Thyroid gland (tissue), 4 donors: Measurements from ENCODE around the gene FASN. TPM values are rescaled to one million over a fixed set of nuclear protein-coding genes. Genes with fewer than 3 reads are reported as not detected.

Source experiments
- DNase-seq, 2 donors: peaks; one replicate each; pipeline ENCODE4 v3.0.0-alpha.2; 2019
- H3K27ac ChIP-seq, 3 donors: fragments of 200-600 bp; sonication (generic); 1 replicate in 2 of 3; 2 replicates in 1 of 3; pipeline ENCODE4 v1.5.1; 2016 to 2019; ENCODE audit warnings: mild to moderate bottlenecking in 1 of 3, moderate library complexity in 1 of 3
- H3K27me3 ChIP-seq: fragments of 200-600 bp; sonication (generic); one replicate; pipeline ENCODE4 v1.5.1; 2019
- H3K36me3 ChIP-seq, 2 donors: fragments of 200-600 bp; sonication (generic); one replicate each; pipeline ENCODE4 v1.5.1; 2016 to 2019
- H3K4me1 ChIP-seq, 2 donors: fragments of 200-600 bp; sonication (generic); one replicate each; pipeline ENCODE4 v1.5.1; 2017 to 2019
- H3K4me3 ChIP-seq, 3 donors: fragments of 200-600 bp; sonication (generic); replicated peaks in 1 of 3; 1 replicate in 2 of 3; 2 replicates in 1 of 3; pipeline ENCODE4 v1.5.1; 2016; ENCODE audit warnings: mild to moderate bottlenecking in 1 of 3
- H3K9me3 ChIP-seq: fragments of 200-600 bp; sonication (generic); one replicate; pipeline ENCODE4 v1.5.1; 2017
- CTCF ChIP-seq, 6 experiments: fragments of 200-600 bp in 3 of 6; fragments of 450-650 bp in 3 of 6; sonication (generic) in 3 of 6; IDR thresholded peaks; one replicate each; pipeline ENCODE4 v1.5.1; 2016 to 2019; ENCODE audit warnings: antibody characterized with exemption in 6 of 6, mild to moderate bottlenecking in 2 of 6, inconsistent platforms in 1 of 6, moderate library complexity in 1 of 6
- POLR2A ChIP-seq, 2 donors: fragments of 450-650 bp; IDR thresholded peaks; one replicate each; pipeline ENCODE4 v1.6.1; 2017; ENCODE audit warnings: antibody characterized with exemption in 2 of 2, mild to moderate bottlenecking in 2 of 2, moderate library complexity in 1 of 2
- WGBS, 2 donors: methylation state at CpG; one replicate each; pipeline ENCODE4 v1.1.5; 2017; 5-methylcytosine and 5-hydroxymethylcytosine counted together
- intact Hi-C: fragments of 100-400 bp; cut with DNase I; formaldehyde crosslinking; loops from one replicate; pipeline ENCODE4 v1.15.1; 2023
- total RNA-seq, 4 donors: library from RNA; depleted of rRNA; stranded (reverse); fragments of >200 nt; gene quantifications; one replicate each; pipeline ENCODE4 v1.2.3, GENCODE V29; 2016

Gene FASN
- total RNA-seq, 4 donors from 2014 or later: 23.5 to 92.5 (median 77.3) TPM

- Histone ChIP-seq H3K4me3 (no peak overlapping the region), H3K36me3 (peaks cover 46 to 73% of the 10 kb centered on the region in 2 donors), H3K27ac (no peak overlapping the region), H3K27me3 (no peaks in the 10 kb centered on the region), H3K9me3 (no peaks in the 10 kb centered on the region), H3K4me1 (no peaks in the 10 kb centered on the region)
- intact Hi-C loops: no loop called here
- DNase-seq: no peak
- WGBS, 2 donors: 95 to 96% methylated on average over 4 to 10 of the region's 20 CpGs
- TF ChIP-seq CTCF (IDR thresholded peaks at IDR 0.05): no peak
- no peak for TF ChIP-seq POLR2A (IDR thresholded peaks at IDR 0.05)
Measured at GRCh38 chr17:82081546-82081945, 16.5 kb downstream of the FASN start.

GRCh38 chr17:82080789-82081464, 17.1 kb downstream of the FASN start:
- intact Hi-C loops: no loop called here
- H3K36me3 ChIP-seq: peaks cover 42 to 67% of the 10 kb centered on the region in 2 donors
- H3K27ac ChIP-seq: no peak overlapping the region
- H3K9me3 ChIP-seq: no peaks in the 10 kb centered on the region
- TF ChIP-seq POLR2A (IDR thresholded peaks at IDR 0.05): no peak
- TF ChIP-seq CTCF (IDR thresholded peaks at IDR 0.05): no peak
- H3K4me3 ChIP-seq: no peak overlapping the region
- 95 to 99% methylated on average over 12 to 25 of the region's 44 CpGs for WGBS, 2 donors
- DNase-seq: no peak
- H3K4me1 ChIP-seq: no peaks in the 10 kb centered on the region
- no peaks in the 10 kb centered on the region for H3K27me3 ChIP-seq

GRCh38 chr17:82080048-82080788, 17.8 kb downstream of the FASN start:
- no peaks in the 10 kb centered on the region for H3K9me3 ChIP-seq
- intact Hi-C loops: no loop called here
- H3K4me1 ChIP-seq: no peaks in the 10 kb centered on the region
- no peak for TF ChIP-seq CTCF (IDR thresholded peaks at IDR 0.05)
- TF ChIP-seq POLR2A (IDR thresholded peaks at IDR 0.05): no peak
- no peak for DNase-seq
- no peak overlapping the region for H3K4me3 ChIP-seq
- H3K27ac ChIP-seq: no peak overlapping the region
- H3K27me3 ChIP-seq: no peaks in the 10 kb centered on the region
- 88 to 93% methylated on average over 26 to 27 of the region's 36 CpGs for WGBS, 2 donors
- peaks cover 35 to 60% of the 10 kb centered on the region in 2 donors for H3K36me3 ChIP-seq

GRCh38 chr17:82079001-82079677, 18.9 kb downstream of the FASN start:
- intact Hi-C loops: no loop called here
- WGBS, 2 donors: 96% methylated on average over 29 to 35 of the region's 47 CpGs
- DNase-seq: no peak
- H3K9me3 ChIP-seq: no peaks in the 10 kb centered on the region
- no peak overlapping the region for H3K4me3 ChIP-seq
- peaks cover 27 to 49% of the 10 kb centered on the region in 2 donors for H3K36me3 ChIP-seq
- H3K4me1 ChIP-seq: no peaks in the 10 kb centered on the region
- no peak overlapping the region for H3K27ac ChIP-seq
- TF ChIP-seq POLR2A (IDR thresholded peaks at IDR 0.05): no peak
- no peak for TF ChIP-seq CTCF (IDR thresholded peaks at IDR 0.05)
- H3K27me3 ChIP-seq: no peaks in the 10 kb centered on the region
